SJSA1 (cell line): Measurements from ENCODE around the gene MSRB3. TPM values are rescaled to one million over a fixed set of nuclear protein-coding genes. Genes with fewer than 3 reads are reported as not detected.
A peak's percentile ranks its signal among the peaks of the same experiment; 100 is the strongest.

Experiments
- DNase-seq, 2 experiments: peaks; one replicate each; pipeline ENCODE4 v3.0.0-alpha.2; 2015 to 2020; ENCODE audit warnings: low spot score in 2 of 2, low read depth in 1 of 2
- H3K27ac ChIP-seq: fragments of 250-450 bp; sonication (Bioruptor Pico); 2 replicates; pipeline ENCODE4 v1.5.1; 2020; ENCODE audit warnings: mild to moderate bottlenecking, moderate library complexity
- H3K27me3 ChIP-seq: fragments of 250-450 bp; sonication (Bioruptor Pico); replicated peaks from 2 replicates; pipeline ENCODE4 v1.5.1; 2020; ENCODE audit warnings: mild to moderate bottlenecking, moderate library complexity
- H3K36me3 ChIP-seq: fragments of 250-450 bp; sonication (Bioruptor Pico); 2 replicates; pipeline ENCODE4 v1.5.1; 2020; ENCODE audit warnings: mild to moderate bottlenecking
- H3K4me1 ChIP-seq: fragments of 250-450 bp; sonication (Bioruptor Pico); replicated peaks from 2 replicates; pipeline ENCODE4 v1.6.1; 2021; ENCODE audit warnings: mild to moderate bottlenecking
- H3K4me3 ChIP-seq: fragments of 250-450 bp; sonication (Bioruptor Pico); 2 replicates; pipeline ENCODE4 v1.5.1; 2020; ENCODE audit warnings: mild to moderate bottlenecking
- H3K9me3 ChIP-seq: fragments of 250-450 bp; sonication (Bioruptor Pico); replicated peaks from 2 replicates; pipeline ENCODE4 v1.5.1; 2020; ENCODE audit warnings: mild to moderate bottlenecking
- total RNA-seq: library from RNA; depleted of rRNA; stranded (reverse); fragments of >200 nt; shearing (Covaris generic); gene quantifications from 2 replicates; pipeline ENCODE4 v1.2.3, GENCODE V29; 2014

The MSRB3 gene
- total RNA-seq, 1 experiment from 2014 or later = 55.9 TPM

DNA sequence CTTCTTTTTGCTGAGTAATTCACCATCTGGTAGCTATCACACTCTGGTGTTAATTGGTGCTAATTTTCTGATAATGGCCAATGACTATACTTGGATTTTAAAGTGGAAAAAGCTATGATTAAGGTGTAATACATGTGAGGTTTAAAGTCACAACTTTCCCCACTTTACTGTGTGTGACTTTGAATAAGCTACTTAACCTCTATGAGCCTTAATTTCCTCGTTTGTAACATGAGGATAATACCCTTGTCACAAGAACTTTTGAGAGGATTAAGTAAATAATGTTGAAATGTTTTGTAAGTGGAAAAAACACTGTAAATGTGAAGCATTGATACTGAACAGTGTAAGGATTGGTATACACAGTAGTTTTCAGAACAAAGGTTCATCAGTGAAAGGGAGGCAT, 65.3 kb downstream of the MSRB3 start:
- Histone ChIP-seq H3K9me3 (no peaks in the 10 kb centered on the region), H3K27ac (no peak overlapping the region), H3K36me3 (no peaks in the 10 kb centered on the region), H3K4me3 (no peak overlapping the region), H3K27me3 (no peaks in the 10 kb centered on the region), H3K4me1 (no peaks in the 10 kb centered on the region; the same call in 1 of the 2 replicates)
- DNase-seq = no peak

GRCh38 chr12:65355461-65355860, 77.0 kb downstream of the MSRB3 start:
- no peaks in the 10 kb centered on the region for H3K27me3 ChIP-seq
- H3K4me1 ChIP-seq = peaks cover 22% of the 10 kb centered on the region
- no peaks in the 10 kb centered on the region for H3K9me3 ChIP-seq
- peaks cover 17% of the 10 kb centered on the region for H3K36me3 ChIP-seq
- no peak overlapping the region for H3K4me3 ChIP-seq
- peak; percentile 73 to 85 for DNase-seq
- H3K27ac ChIP-seq = peak overlapping the region; percentile 38

- Histone ChIP-seq H3K36me3 (peaks cover 24% of the 10 kb centered on the region), H3K9me3 (no peaks in the 10 kb centered on the region), H3K4me1 (peaks cover 6% of the 10 kb centered on the region), H3K4me3 (no peak overlapping the region), H3K27ac (no peak overlapping the region), H3K27me3 (no peaks in the 10 kb centered on the region)
- DNase-seq = no peak
Measured at GRCh38 chr12:65362234-65363031, 84.0 kb downstream of the MSRB3 start.

DNA sequence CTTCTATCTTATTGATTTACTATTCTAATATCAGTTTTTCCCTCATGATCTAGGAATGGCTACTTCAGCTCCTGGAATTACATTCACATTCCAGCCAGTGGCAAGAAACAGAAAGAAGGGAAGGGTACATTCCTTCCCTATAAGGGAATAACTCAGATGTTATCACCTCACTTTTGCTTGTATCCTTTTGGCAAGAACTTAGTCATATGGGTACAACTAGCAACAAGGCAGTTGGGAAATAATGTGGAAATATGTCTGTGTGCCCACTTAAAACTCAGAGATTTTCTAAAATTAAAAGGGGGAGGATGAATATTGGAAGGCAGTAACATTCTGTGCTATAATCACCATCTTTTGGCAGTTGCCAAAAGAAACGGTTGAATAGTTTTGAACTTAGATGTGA, 85.6 kb downstream of the MSRB3 start:
- Histone ChIP-seq H3K27me3 (no peaks in the 10 kb centered on the region), H3K9me3 (no peaks in the 10 kb centered on the region), H3K4me3 (no peak overlapping the region), H3K27ac (no peak overlapping the region), H3K36me3 (peaks cover 18% of the 10 kb centered on the region), H3K4me1 (peaks cover 6% of the 10 kb centered on the region)
- no peak for DNase-seq

GRCh38 chr12:65367396-65367795, 88.9 kb downstream of the MSRB3 start:
- H3K36me3 ChIP-seq = peaks cover 5% of the 10 kb centered on the region
- no peak for DNase-seq
- H3K9me3 ChIP-seq = no peaks in the 10 kb centered on the region

GRCh38 chr12:65368055-65368454, 89.6 kb downstream of the MSRB3 start:
- peaks cover 6% of the 10 kb centered on the region for H3K4me1 ChIP-seq
- H3K9me3 ChIP-seq = no peaks in the 10 kb centered on the region
- no peak overlapping the region for H3K27ac ChIP-seq
- H3K27me3 ChIP-seq = no peaks in the 10 kb centered on the region
- DNase-seq = no peak
- H3K4me3 ChIP-seq = no peak overlapping the region
- no peaks in the 10 kb centered on the region; the same call in 1 of the 2 replicates for H3K36me3 ChIP-seq

More at GRCh38 chr12:65367396-65367795, 88.9 kb downstream of the MSRB3 start:
- no peak overlapping the region for H3K27ac ChIP-seq
- no peak overlapping the region for H3K4me3 ChIP-seq
- peaks cover 6% of the 10 kb centered on the region for H3K4me1 ChIP-seq
- no peaks in the 10 kb centered on the region for H3K27me3 ChIP-seq

DNA sequence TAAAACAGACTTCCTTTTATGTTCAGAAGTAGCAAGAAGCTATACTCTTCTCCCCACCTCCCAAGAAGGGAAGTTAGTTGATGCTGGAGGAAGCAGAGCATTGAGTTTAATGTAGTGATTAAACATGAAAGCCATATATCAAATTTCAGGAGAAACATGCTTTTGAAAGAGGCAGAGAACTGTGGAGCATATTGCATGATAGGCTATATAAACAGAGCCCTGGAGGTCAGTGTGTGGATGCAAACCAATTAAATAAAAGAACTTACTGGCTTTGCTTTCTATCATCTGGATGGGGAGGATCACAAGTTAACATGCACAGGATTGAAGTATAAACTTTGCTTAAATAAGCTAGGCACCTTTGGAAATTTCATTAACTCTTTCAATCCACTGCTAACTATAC, 94.1 kb downstream of the MSRB3 start:
- no peaks in the 10 kb centered on the region for H3K27me3 ChIP-seq
- no peak overlapping the region for H3K4me3 ChIP-seq
- no peaks in the 10 kb centered on the region; the same call in 1 of the 2 replicates for H3K36me3 ChIP-seq
- no peak for DNase-seq
- H3K9me3 ChIP-seq = no peaks in the 10 kb centered on the region
- H3K4me1 ChIP-seq = no peaks in the 10 kb centered on the region
- no peak overlapping the region for H3K27ac ChIP-seq

DNA sequence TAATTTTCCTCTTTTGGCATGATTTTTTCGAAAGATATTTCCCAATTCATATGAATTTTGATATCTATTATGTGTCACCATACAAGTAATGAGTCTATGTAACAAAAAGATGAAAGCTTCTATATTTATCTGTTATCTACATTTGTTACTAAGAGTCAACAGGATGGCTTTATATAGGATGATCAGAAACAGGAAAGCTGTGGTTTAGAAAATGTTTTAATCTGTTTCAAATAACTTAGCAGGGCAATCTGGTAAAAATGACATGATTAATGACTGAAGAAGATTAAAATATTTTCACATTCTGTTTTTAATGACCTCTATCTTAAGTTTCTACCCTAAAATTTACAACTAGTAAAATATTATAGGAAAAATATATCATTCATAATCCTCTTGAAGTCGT, 105.8 kb downstream of the MSRB3 start:
- Histone ChIP-seq H3K4me3 (no peak overlapping the region), H3K36me3 (peaks cover 5% of the 10 kb centered on the region; the same call in 1 of the 2 replicates), H3K9me3 (no peaks in the 10 kb centered on the region), H3K27ac (no peak overlapping the region), H3K4me1 (no peaks in the 10 kb centered on the region), H3K27me3 (no peaks in the 10 kb centered on the region)
- DNase-seq = no peak

DNA sequence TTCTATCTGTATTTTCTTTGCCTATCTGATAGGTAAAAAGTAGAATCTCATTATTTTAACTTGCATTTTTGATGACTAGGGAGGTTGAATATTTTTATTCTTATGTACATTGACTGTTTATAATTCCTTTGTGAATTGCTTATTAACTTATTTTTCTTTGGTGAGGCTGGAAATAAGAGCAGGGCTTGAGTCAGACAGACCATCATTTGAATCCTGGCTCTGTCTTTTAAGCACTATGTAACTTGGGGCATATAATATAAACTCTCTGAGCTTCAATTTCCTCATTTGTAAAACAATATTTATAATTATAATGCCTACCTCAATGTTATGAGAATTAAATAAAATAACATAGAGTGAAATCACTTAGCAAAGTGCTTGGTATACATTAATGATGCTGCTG, 108.9 kb downstream of the MSRB3 start:
- H3K4me1 ChIP-seq = no peaks in the 10 kb centered on the region
- no peak overlapping the region for H3K27ac ChIP-seq
- no peak overlapping the region for H3K4me3 ChIP-seq
- no peak for DNase-seq
- no peaks in the 10 kb centered on the region for H3K9me3 ChIP-seq
- H3K27me3 ChIP-seq = no peaks in the 10 kb centered on the region
- no peaks in the 10 kb centered on the region; the same call in 1 of the 2 replicates for H3K36me3 ChIP-seq

- H3K27ac ChIP-seq = no peak overlapping the region
- H3K36me3 ChIP-seq = peaks cover 3% of the 10 kb centered on the region; the same call in 1 of the 2 replicates
- no peaks in the 10 kb centered on the region for H3K4me1 ChIP-seq
- peaks cover under 1% of the 10 kb centered on the region for H3K9me3 ChIP-seq
- H3K27me3 ChIP-seq = no peaks in the 10 kb centered on the region
- H3K4me3 ChIP-seq = no peak overlapping the region
- no peak for DNase-seq
Measured at GRCh38 chr12:65389436-65389835, 111.0 kb downstream of the MSRB3 start.

DNA sequence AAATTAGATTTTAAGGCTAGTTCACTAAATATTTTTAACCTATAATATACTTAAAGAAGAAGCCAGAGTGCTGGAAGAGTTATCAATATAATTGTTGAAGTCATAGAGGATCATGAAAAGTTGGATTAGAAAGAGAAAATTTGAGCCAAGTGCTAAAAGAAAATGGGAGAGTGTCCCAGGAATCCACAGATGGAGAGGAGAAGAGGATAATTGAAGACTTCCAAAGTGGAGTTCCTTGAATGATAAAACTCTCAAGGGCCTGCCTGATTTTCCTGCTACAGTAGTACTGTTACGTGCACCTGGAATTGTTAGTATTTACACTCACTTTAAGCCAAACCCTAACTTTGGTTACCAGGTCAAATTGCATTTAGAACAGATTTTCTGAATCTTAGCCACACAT, 113.2 kb downstream of the MSRB3 start:
- Histone ChIP-seq H3K9me3 (peaks cover 5% of the 10 kb centered on the region), H3K4me1 (no peaks in the 10 kb centered on the region), H3K27ac (no peak overlapping the region), H3K36me3 (peaks cover 7% of the 10 kb centered on the region; the same call in 1 of the 2 replicates), H3K27me3 (no peaks in the 10 kb centered on the region), H3K4me3 (no peak overlapping the region)
- DNase-seq = no peak

- peaks cover 7% of the 10 kb centered on the region; the same call in 1 of the 2 replicates for H3K36me3 ChIP-seq
- no peak for DNase-seq
- H3K27me3 ChIP-seq = no peaks in the 10 kb centered on the region
Measured at GRCh38 chr12:65392491-65392890, 114.0 kb downstream of the MSRB3 start.

GRCh38 chr12:65403188-65403587, 124.7 kb downstream of the MSRB3 start:
- Histone ChIP-seq H3K4me1 (peaks cover 4% of the 10 kb centered on the region; the same call in 1 of the 2 replicates), H3K27me3 (no peaks in the 10 kb centered on the region), H3K4me3 (no peak overlapping the region), H3K27ac (no peak overlapping the region), H3K9me3 (no peaks in the 10 kb centered on the region), H3K36me3 (0 out of 2 replicates have a peak, but pooled peaks cover 1% of the 10 kb centered on the region)
- no peak for DNase-seq

More at GRCh38 chr12:65392491-65392890, 114.0 kb downstream of the MSRB3 start:
- Histone ChIP-seq H3K4me3 (no peak overlapping the region), H3K4me1 (no peaks in the 10 kb centered on the region), H3K27ac (no peak overlapping the region), H3K9me3 (peaks cover 5% of the 10 kb centered on the region)

GRCh38 chr12:65407388-65408149, 129.1 kb downstream of the MSRB3 start:
- Histone ChIP-seq H3K4me3 (no peak overlapping the region), H3K36me3 (peaks cover 14% of the 10 kb centered on the region), H3K27me3 (no peaks in the 10 kb centered on the region), H3K9me3 (no peaks in the 10 kb centered on the region), H3K4me1 (peaks cover 4% of the 10 kb centered on the region; the same call in 1 of the 2 replicates), H3K27ac (no peak overlapping the region)
- no peak for DNase-seq
